Left ventricle myocardium inferior (tissue), 1 donor: ENCODE measurements around the gene ZFYVE19. TPM values are rescaled to one million over a fixed set of nuclear protein-coding genes. Genes with fewer than 3 reads are reported as not detected.

Experiments
- DNase-seq: peaks from one replicate; pipeline ENCODE4 v3.0.0-alpha.2; 2020
- H3K27ac ChIP-seq: fragments of 200-600 bp; replicated peaks from 2 replicates; pipeline ENCODE4 v1.8.0; 2021
- H3K27me3 ChIP-seq: fragments of 200-600 bp; 2 replicates; pipeline ENCODE4 v1.8.0; 2021; ENCODE audit warnings: low read depth
- H3K36me3 ChIP-seq: fragments of 200-600 bp; 2 replicates; pipeline ENCODE4 v1.8.0; 2021
- H3K4me1 ChIP-seq: fragments of 200-600 bp; 2 replicates; pipeline ENCODE4 v1.8.0; 2021
- H3K4me3 ChIP-seq: fragments of 200-600 bp; 2 replicates; pipeline ENCODE4 v1.8.0; 2021; ENCODE audit warnings: mild to moderate bottlenecking, moderate library complexity
- H3K9me3 ChIP-seq: fragments of 200-600 bp; replicated peaks from 2 replicates; pipeline ENCODE4 v1.8.0; 2021
- intact Hi-C: fragments of 100-400 bp; cut with micrococcal nuclease; formaldehyde crosslinking; loops from one replicate; pipeline ENCODE4 v1.11.0; 2022
- total RNA-seq: library from RNA; stranded (reverse); fragmentation: NEBNext Ultra II Directional; extraction: Animal tissue kit (Norgen Biotek cat#: 25700); gene quantifications from one replicate; pipeline ENCODE4 v1.2.1, GENCODE V29; 2021
- TF ChIP-seq, protein P1 (sequence below): fragments of 200-600 bp; IDR thresholded peaks from 2 replicates; pipeline ENCODE4 v1.8.0; 2021; ENCODE audit warnings: antibody characterized with exemption, mild to moderate bottlenecking, borderline replicate concordance
- donor health status: DM: no; HTN: yes; CAD: no; lungs with severe emphysema.

ZFYVE19 gene
- total RNA-seq, 1 donor from 2014 or later, result 24.7 TPM

DNA sequence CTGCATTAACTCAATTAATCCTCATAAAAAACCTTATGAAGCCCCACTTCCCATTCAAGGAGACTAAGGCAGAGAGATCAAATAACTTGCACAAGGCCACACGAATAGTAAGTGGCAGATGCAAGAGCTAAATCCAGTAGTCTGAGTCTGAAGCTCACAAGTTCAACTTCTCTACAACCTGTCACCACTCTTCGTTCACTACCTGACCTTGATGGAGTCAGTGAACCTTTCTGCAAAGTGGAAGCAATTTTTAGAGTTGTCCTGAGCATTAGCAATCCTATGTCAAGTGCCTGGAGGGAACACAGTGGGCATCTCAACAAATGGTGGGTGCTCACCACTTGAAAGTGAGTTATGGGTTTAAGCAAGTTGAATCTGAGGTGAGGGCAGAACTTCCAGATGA lies 34.9 kb downstream of the ZFYVE19 start:
- intact Hi-C loops, result no loop called here
- Histone ChIP-seq H3K9me3 (no peaks in the 10 kb centered on the region), H3K4me1 (peaks cover 18% of the 10 kb centered on the region), H3K4me3 (no peak overlapping the region), H3K27ac (no peak overlapping the region), H3K36me3 (no peaks in the 10 kb centered on the region), H3K27me3 (peaks cover 41% of the 10 kb centered on the region)
- TF ChIP-seq, protein P1, sequence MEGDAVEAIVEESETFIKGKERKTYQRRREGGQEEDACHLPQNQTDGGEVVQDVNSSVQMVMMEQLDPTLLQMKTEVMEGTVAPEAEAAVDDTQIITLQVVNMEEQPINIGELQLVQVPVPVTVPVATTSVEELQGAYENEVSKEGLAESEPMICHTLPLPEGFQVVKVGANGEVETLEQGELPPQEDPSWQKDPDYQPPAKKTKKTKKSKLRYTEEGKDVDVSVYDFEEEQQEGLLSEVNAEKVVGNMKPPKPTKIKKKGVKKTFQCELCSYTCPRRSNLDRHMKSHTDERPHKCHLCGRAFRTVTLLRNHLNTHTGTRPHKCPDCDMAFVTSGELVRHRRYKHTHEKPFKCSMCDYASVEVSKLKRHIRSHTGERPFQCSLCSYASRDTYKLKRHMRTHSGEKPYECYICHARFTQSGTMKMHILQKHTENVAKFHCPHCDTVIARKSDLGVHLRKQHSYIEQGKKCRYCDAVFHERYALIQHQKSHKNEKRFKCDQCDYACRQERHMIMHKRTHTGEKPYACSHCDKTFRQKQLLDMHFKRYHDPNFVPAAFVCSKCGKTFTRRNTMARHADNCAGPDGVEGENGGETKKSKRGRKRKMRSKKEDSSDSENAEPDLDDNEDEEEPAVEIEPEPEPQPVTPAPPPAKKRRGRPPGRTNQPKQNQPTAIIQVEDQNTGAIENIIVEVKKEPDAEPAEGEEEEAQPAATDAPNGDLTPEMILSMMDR, result no peak
- DNase-seq, result no peak

DNA sequence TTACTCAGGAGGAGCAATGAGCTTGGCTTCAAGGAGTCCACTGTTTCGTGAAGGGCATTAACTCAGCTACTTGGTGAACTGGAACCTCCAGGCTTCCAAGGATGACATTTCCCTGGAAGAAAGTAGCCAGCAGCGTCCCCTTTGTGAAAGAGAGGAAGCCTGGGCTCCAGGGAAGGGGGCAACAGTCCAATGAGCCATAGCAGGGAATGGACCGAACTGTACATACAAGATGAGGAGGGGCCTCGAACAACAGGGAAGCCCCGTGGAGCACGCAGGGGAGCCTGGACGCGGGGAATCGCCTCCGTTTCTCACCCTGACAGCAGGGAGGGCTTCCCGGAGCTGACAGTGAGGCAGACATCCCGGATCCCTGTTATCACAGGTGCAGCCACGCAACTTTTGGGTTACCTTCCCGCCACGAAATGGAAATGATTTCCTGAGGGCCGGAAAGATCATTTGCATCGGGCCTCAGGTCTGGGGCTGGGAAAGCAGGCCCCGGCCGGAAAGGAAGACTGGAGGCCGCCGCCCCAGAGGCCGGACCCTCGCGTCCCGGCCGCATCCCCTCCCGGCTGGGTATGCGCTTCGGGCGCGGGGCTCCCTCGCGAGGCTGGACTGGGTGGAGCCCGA lies 36.5 kb downstream of the ZFYVE19 start:
- Histone ChIP-seq H3K27ac (no peak overlapping the region), H3K4me3 (peak overlapping the region; percentile 68), H3K27me3 (peaks cover 53% of the 10 kb centered on the region), H3K36me3 (no peaks in the 10 kb centered on the region), H3K4me1 (peaks cover 18% of the 10 kb centered on the region), H3K9me3 (no peaks in the 10 kb centered on the region)
- no peak for DNase-seq
- TF ChIP-seq, protein P1, result no peak
- intact Hi-C loops, result no loop called here

DNA sequence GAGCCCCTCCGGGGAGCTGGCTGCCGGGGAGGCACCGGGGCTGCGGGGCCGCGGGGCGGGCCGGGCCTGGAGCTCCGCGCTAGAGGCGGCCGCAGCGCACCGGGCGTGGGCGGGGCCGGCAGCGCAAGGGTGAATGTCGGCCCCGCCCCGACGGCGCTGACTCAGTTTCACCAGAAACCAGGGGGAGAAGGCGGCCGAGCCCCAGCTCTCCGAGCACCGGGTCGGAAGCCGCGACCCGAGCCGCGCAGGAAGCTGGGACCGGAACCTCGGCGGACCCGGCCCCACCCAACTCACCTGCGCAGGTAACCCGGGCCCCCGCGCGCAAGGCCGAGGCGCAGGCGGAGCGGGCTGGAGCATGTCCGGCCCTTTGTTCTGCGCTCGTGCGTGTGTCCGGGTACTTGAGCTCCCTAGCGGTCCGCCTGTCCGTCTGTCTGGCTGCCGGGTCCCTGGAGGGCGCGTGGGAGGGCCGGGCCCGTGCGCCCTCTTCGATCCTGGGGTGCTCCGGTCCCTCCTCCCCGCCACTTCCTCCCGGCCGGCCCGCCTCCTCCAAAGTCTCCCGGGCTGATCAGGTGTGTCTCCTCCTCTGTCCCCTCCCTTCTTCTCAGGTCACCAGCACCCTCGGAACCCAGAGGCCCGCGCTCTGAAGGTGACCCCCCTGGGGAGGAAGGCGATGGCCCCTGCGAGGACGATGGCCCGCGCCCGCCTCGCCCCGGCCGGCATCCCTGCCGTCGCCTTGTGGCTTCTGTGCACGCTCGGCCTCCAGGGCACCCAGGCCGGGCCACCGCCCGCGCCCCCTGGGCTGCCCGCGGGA lies 37.2 kb downstream of the ZFYVE19 start, which contains the start of gene SPINT1:
SPINT1 (plus strand) TSS at position 164 of the 811 bp plus-strand sequence; CDS start at position 671, 507 bp downstream.
- Histone ChIP-seq H3K27ac (no peak within 1 kb of the TSS), H3K36me3 (no peaks in the 10 kb centered on the region), H3K27me3 (peaks cover 53% of the 10 kb centered on the region), H3K9me3 (no peaks in the 10 kb centered on the region), H3K4me1 (peaks cover 18% of the 10 kb centered on the region), H3K4me3 (peak within 1 kb of the TSS; percentile 68)
- intact Hi-C loops, result no loop called here
- no peak for DNase-seq
- TF ChIP-seq, protein P1, result no peak

DNA sequence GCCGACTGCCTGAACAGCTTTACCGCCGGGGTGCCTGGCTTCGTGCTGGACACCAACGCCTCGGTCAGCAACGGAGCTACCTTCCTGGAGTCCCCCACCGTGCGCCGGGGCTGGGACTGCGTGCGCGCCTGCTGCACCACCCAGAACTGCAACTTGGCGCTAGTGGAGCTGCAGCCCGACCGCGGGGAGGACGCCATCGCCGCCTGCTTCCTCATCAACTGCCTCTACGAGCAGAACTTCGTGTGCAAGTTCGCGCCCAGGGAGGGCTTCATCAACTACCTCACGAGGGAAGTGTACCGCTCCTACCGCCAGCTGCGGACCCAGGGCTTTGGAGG lies 37.8 kb downstream of the ZFYVE19 start:
- intact Hi-C loops, result no loop called here
- H3K27me3 ChIP-seq, result peaks cover 53% of the 10 kb centered on the region

DNA sequence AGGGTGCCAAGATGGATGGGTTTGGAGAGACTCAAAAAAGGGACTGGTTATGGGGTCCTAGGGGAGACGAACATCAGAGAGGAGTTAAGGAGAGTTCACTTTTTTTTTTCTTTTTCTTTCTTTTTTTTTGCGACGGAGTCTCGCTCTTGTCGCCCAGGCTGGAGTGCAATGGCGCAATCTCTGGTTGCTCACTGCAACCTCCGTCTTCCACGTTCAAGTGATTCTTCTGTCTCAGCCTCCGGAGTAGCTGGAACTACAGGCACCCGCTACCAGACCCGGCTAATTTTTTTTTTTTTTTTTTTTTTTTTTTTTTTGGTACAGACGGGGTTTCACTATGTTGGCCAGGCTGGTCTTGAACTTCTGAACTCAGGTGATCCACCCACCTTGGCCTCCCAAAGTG lies 38.1 kb downstream of the ZFYVE19 start:
- intact Hi-C loops, result no loop called here
- H3K4me1 ChIP-seq, result peaks cover 18% of the 10 kb centered on the region
- H3K4me3 ChIP-seq, result peak overlapping the region; percentile 68
- no peaks in the 10 kb centered on the region for H3K9me3 ChIP-seq
- DNase-seq, result no peak
- TF ChIP-seq, protein P1, result no peak
- peaks cover 53% of the 10 kb centered on the region for H3K27me3 ChIP-seq
- no peaks in the 10 kb centered on the region for H3K36me3 ChIP-seq
- H3K27ac ChIP-seq, result no peak overlapping the region

More for the DNA sequence above, 37.8 kb downstream of the ZFYVE19 start:
- H3K36me3 ChIP-seq, result no peaks in the 10 kb centered on the region
- H3K9me3 ChIP-seq, result no peaks in the 10 kb centered on the region
- DNase-seq, result peak; percentile 26
- peaks cover 18% of the 10 kb centered on the region for H3K4me1 ChIP-seq
- peak overlapping the region; percentile 68 for H3K4me3 ChIP-seq
- TF ChIP-seq, protein P1, result no peak
- H3K27ac ChIP-seq, result no peak overlapping the region
